HepG2 (cell line): ENCODE results near the gene SLC35B2. TPM values are rescaled to one million over a fixed set of nuclear protein-coding genes. Genes with fewer than 3 reads are reported as not detected.

ENCODE experiments used
- AGO2 ChIP-seq: fragments of 200-400 bp; formaldehyde crosslinking; optimal IDR thresholded peaks from 2 replicates; pipeline ENCODE3; 2017; ENCODE audit warnings: mild to moderate bottlenecking, low read depth, low read length, moderate library complexity
- ATRX ChIP-seq: sonication (generic); formaldehyde crosslinking; IDR thresholded peaks from 2 replicates; pipeline ENCODE4 v1.4.0; 2020; ENCODE audit warnings: missing genetic modification reagents, borderline replicate concordance
- FOXO1 ChIP-seq: sonication (generic); formaldehyde crosslinking; IDR thresholded peaks from 2 replicates; pipeline ENCODE4 v1.4.0; 2020; ENCODE audit warnings: missing genetic modification reagents
- GTF2F1 ChIP-seq: fragments of 150-350 bp; IDR thresholded peaks from 2 replicates; pipeline ENCODE4 v1.6.1; 2014; ENCODE audit warnings: low read length
- HNRNPH1 ChIP-seq: fragments of 200-400 bp; formaldehyde crosslinking; optimal IDR thresholded peaks from 2 replicates; pipeline ENCODE3; 2017; ENCODE audit warnings: mild to moderate bottlenecking, low read depth, low read length
- MXD4 ChIP-seq: IDR thresholded peaks from 2 replicates; pipeline ENCODE4 v1.6.1; 2016; ENCODE audit warnings: mild to moderate bottlenecking, missing biosample characterization, missing genetic modification reagents
- NR2F6 ChIP-seq, 2 experiments: IDR thresholded peaks; 2 replicates each; pipeline ENCODE4 v1.6.1; 2016; ENCODE audit warnings: antibody characterized with exemption in 1 of 2, mild to moderate bottlenecking in 1 of 2
- PRDM10 ChIP-seq: sonication (generic); formaldehyde crosslinking; IDR thresholded peaks from 2 replicates; pipeline ENCODE4 v1.4.0; 2020; ENCODE audit warnings: low read depth, missing genetic modification reagents
- ZBTB40 ChIP-seq, 2 experiments: fragments of 450-650 bp in 1 of 2; sonication (generic) in 1 of 2; formaldehyde crosslinking in 1 of 2; IDR thresholded peaks; 2 replicates each; pipeline versions ENCODE4 v1.6.1 to v1.8.0; 2016 to 2022; ENCODE audit warnings: antibody characterized with exemption in 1 of 2, mild to moderate bottlenecking in 1 of 2, missing genetic modification reagents in 1 of 2
- ZFP82 ChIP-seq: sonication (generic); formaldehyde crosslinking; IDR thresholded peaks from 2 replicates; pipeline ENCODE4 v1.5.1; 2020; ENCODE audit warnings: mild to moderate bottlenecking, missing genetic modification reagents, borderline replicate concordance
- ZNF354B ChIP-seq: sonication (generic); formaldehyde crosslinking; IDR thresholded peaks from 2 replicates; pipeline ENCODE4 v1.8.0; 2022; ENCODE audit warnings: mild to moderate bottlenecking, missing genetic modification reagents
- ZNF543 ChIP-seq: sonication (generic); formaldehyde crosslinking; IDR thresholded peaks from 2 replicates; pipeline ENCODE4 v1.4.0; 2020; ENCODE audit warnings: mild to moderate bottlenecking, missing genetic modification reagents
- ZNF577 ChIP-seq: sonication (generic); formaldehyde crosslinking; IDR thresholded peaks from 2 replicates; pipeline ENCODE4 v1.4.0; 2020; ENCODE audit warnings: mild to moderate bottlenecking, low read depth, missing genetic modification reagents, borderline replicate concordance
- polyA plus RNA-seq, 8 experiments: library from polyadenylated mRNA; depleted of rRNA in 3 of 8; stranded (reverse) in 7 of 8; unstranded in 1 of 8; fragments of >200 nt; fragmentation: Illumina TruSeq in 4 of 8; extraction: Trizol in 4 of 8; gene quantifications; 2 replicates each; pipeline versions ENCODE4 v1.2.1 to v1.2.3, GENCODE V29; 2011 to 2016; ENCODE audit warnings: low read depth in 4 of 8, missing spikeins in 1 of 8, mixed read lengths in 1 of 8; ENCODE audit not compliant: insufficient read depth in 1 of 8
- total RNA-seq, 5 experiments: library from RNA; depleted of rRNA; stranded (reverse); fragments of >200 nt; fragmentation: Illumina TruSeq; extraction: Trizol; gene quantifications; 2 replicates each; pipeline ENCODE4 v1.2.3, GENCODE V29; 2016; ENCODE audit warnings: low read depth in 1 of 5
- TF ChIP-seq, protein P1 (sequence below): IDR thresholded peaks from 2 replicates; pipeline ENCODE4 v1.6.1; 2016; ENCODE audit warnings: missing biosample characterization, missing genetic modification reagents, low read depth

SLC35B2 gene
- total and polyA plus RNA-seq, 2 of the 13 experiments (the other 11 are each of a cell fraction or from before 2014, with no cell fraction given) = 61.1 to 148 TPM

- TF ChIP-seq GTF2F1 (no peak), AGO2 (peak; percentile 83), ZBTB40 (IDR thresholded peaks at IDR 0.05) (no peak), ZBTB40 (CRISPR knock-in tag; IDR thresholded peaks at IDR 0.05) (no peak; the same call in 1 of the 2 replicates), ATRX (CRISPR knock-in tag) (no peak), ZFP82 (CRISPR knock-in tag) (peak; percentile 58; the same call in 1 of the 2 replicates), HNRNPH1 (no peak), MXD4 (CRISPR knock-in tag) (peak; percentile 85), ZNF543 (CRISPR knock-in tag) (peak; percentile 61; the same call in 1 of the 2 replicates), PRDM10 (CRISPR knock-in tag) (no peak; the same call in none of the 2 replicates), NR2F6 (IDR thresholded peaks at IDR 0.05) (no peak), NR2F6 (CRISPR knock-in tag; IDR thresholded peaks at IDR 0.05) (no peak), ZNF577 (no peak), FOXO1 (CRISPR knock-in tag) (no peak), ZNF354B (CRISPR knock-in tag) (no peak)
- TF ChIP-seq, protein P1, sequence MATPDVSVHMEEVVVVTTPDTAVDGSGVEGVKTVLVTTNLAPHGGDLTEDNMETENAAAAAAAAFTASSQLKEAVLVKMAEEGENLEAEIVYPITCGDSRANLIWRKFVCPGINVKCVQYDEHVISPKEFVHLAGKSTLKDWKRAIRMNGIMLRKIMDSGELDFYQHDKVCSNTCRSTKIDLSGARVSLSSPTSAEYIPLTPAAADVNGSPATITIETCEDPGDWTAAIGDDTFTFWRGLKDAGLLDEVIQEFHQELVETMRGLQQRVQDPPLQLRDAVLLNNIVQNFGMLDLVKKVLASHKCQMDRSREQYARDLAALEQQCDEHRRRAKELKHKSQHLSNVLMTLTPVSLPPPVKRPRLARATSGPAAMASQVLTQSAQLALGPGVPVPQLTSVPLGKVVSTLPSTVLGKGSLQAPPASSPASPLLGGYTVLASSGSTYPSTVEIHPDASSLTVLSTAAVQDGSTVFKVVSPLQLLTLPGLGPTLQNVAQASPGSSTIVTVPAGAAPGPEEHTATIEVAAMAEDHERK (CRISPR knock-in tag) = no peak
Observed at GRCh38 chr6:44265007-44265721, 7.8 kb upstream of the SLC35B2 start, which contains the start of gene NFKBIE (continued).
